ENCODE data around the gene ELF2. TPM values are rescaled to one million over a fixed set of nuclear protein-coding genes. Genes with fewer than 3 reads are reported as not detected.

The ELF2 gene
- total RNA-seq, 4 donors from 2014 or later = 58.1 to 76.6 (median 65.0) TPM

DNA sequence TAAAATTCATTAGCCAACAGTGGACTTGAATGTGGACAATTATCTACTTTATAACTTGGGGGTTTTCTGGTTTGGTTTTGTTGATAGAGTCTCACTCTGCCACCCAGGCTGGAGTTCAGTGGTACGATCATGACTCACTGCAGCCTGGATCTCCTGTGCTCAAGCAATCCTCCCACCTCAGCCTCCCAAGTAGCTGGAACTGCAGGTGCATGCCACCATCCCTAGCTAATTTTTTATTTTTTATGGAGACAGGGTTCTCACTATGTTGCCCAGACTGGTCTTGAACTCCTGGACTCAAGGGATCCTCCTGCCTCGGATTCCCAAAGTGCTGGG is 12.4 kb upstream of the ELF2 start:
- H3K4me1 ChIP-seq = peaks cover 0 to 6% of the 10 kb centered on the region in 2 donors
- H3K36me3 ChIP-seq = no peaks in the 10 kb centered on the region
- no peaks in the 10 kb centered on the region for H3K27me3 ChIP-seq
- H3K4me3 ChIP-seq (replicated peaks in 1 of 3) = no peak overlapping the region
- TF ChIP-seq, protein P1, sequence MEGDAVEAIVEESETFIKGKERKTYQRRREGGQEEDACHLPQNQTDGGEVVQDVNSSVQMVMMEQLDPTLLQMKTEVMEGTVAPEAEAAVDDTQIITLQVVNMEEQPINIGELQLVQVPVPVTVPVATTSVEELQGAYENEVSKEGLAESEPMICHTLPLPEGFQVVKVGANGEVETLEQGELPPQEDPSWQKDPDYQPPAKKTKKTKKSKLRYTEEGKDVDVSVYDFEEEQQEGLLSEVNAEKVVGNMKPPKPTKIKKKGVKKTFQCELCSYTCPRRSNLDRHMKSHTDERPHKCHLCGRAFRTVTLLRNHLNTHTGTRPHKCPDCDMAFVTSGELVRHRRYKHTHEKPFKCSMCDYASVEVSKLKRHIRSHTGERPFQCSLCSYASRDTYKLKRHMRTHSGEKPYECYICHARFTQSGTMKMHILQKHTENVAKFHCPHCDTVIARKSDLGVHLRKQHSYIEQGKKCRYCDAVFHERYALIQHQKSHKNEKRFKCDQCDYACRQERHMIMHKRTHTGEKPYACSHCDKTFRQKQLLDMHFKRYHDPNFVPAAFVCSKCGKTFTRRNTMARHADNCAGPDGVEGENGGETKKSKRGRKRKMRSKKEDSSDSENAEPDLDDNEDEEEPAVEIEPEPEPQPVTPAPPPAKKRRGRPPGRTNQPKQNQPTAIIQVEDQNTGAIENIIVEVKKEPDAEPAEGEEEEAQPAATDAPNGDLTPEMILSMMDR (IDR thresholded peaks at IDR 0.05) = no peak
- TF ChIP-seq POLR2A (IDR thresholded peaks at IDR 0.05) = no peak
- 92 to 95% methylated on average over 2 of the region's 2 CpGs for WGBS, 2 donors
- H3K27ac ChIP-seq = no peak overlapping the region
- no peak for DNase-seq
- intact Hi-C loops (cut with DNase I) = no loop called here
- H3K9me3 ChIP-seq = no peaks in the 10 kb centered on the region

DNA sequence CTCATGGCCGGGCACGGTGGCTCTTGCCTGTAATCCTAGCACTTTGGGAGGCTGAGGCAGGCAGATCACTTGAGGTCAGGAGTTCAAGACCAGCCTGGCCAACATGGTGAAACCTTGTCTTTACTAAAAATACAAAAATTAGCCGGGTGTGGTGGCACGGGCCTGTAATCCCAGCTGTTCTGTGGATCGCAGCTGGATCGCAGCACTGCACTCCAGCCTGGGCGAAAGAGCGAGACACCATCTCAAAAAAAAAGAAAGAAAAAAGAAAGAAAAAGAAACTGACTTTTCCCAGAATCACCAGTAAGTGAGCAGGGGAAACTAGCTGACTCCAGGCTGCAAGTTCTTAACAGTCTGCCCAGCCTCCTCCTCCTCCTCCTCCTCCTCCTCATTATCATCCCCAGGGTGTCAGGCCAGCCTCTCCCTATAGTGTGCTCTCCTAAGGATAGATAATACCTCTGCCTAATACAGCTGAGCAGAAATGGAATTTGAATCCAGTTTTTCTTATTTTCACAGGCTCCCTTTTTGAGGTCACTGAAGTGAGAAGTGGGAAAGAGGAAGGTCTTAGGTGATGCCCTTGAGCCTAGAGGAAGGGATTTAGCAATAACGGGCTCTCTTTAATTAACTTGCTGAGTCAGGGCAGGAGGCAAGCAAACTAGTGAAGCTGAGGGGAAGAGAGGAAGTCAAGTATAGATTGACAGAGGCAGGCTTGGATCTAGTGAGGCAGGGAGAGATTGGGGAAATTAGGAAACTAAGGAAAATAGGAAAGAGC is 11.8 kb upstream of the ELF2 start:
- DNase-seq = no peak
- TF ChIP-seq, protein P1 (IDR thresholded peaks at IDR 0.05) = no peak
- TF ChIP-seq POLR2A (IDR thresholded peaks at IDR 0.05) = no peak
- H3K4me1 ChIP-seq = peaks cover 0 to 6% of the 10 kb centered on the region in 2 donors
- intact Hi-C loops (cut with DNase I) = no loop called here
- H3K27ac ChIP-seq = no peak overlapping the region
- no peaks in the 10 kb centered on the region for H3K36me3 ChIP-seq
- no peaks in the 10 kb centered on the region for H3K27me3 ChIP-seq
- WGBS, 2 donors = 76% methylated on average over 9 of the region's 9 CpGs
- no peak overlapping the region for H3K4me3 ChIP-seq (replicated peaks in 1 of 3)
- no peaks in the 10 kb centered on the region for H3K9me3 ChIP-seq

DNA sequence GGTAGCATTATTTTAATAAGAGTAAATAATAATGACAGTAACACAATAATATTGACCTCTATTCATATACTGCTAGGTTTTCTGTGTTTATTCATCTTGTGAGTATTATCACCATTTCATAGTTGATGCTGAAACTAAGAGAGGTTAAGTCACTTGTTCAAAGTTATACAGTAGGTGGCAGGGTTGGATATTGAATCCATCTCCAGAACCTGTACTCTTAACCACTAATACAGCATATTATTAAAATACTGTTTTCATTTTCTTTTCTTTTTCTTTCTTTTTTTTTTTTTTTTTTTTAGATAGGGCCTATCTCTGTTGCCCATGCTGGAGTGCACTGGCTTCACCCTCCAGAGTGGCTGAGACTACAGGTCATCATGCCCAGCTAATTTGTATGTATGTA is 7.1 kb upstream of the ELF2 start:
- Histone ChIP-seq H3K4me1 (peaks cover 0 to 6% of the 10 kb centered on the region in 2 donors), H3K27me3 (no peaks in the 10 kb centered on the region), H3K4me3 (replicated peaks in 1 of 3) (no peak overlapping the region), H3K36me3 (no peaks in the 10 kb centered on the region), H3K27ac (no peak overlapping the region), H3K9me3 (no peaks in the 10 kb centered on the region)
- TF ChIP-seq POLR2A (IDR thresholded peaks at IDR 0.05) = no peak
- TF ChIP-seq, protein P1 (IDR thresholded peaks at IDR 0.05) = no peak
- DNase-seq = no peak
- intact Hi-C loops (cut with DNase I) = no loop called here

DNA sequence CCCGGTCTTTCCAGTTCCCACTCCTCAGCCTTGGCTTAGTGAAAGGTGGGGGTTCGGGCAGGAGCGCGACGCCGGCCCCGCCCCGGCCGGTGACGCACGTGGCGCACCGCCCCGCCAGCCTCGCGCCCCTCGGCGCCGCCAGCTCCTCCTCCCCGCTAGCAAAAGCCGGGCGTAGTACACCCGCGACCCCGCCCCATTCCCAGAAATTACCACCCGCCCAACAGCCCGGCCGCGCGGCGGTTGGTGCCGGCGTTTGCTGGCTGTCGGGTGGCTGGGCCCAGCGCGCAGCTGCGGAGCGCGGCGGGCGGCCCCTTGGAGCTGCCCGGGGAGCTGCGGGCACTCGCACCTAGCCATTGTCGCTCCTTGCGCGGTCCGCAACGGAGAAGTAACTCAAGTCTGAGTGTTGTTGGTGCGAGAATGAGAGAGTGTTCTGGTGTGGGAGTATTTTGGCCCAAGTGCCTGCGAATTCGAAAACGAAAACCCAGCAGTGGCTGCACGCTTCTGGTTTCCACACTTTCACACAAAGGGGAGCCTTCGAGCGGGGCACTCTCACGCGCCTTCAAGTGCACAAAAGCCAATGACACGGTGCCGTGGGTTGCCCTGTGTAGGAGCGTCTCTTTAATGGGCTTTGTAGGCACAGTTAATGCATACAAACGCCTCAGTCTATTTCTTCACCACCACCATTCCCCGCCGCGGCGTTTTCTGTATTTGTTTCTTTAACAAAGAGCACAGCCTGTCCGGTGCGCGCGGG is 1.0 kb upstream of the ELF2 start:
- no peaks in the 10 kb centered on the region for H3K36me3 ChIP-seq
- TF ChIP-seq POLR2A (IDR thresholded peaks at IDR 0.05) = peak in 1 of 2 donors; percentile 96
- TF ChIP-seq, protein P1 (IDR thresholded peaks at IDR 0.05) = no peak
- no peaks in the 10 kb centered on the region for H3K9me3 ChIP-seq
- peaks cover 6 to 13% of the 10 kb centered on the region in 2 donors for H3K4me1 ChIP-seq
- no peaks in the 10 kb centered on the region for H3K27me3 ChIP-seq
- intact Hi-C loops (cut with DNase I) = loop anchor here (5.0 kb wide), 4 partner anchors 96 to 161 kb away; partner anchors contain the start of gene NOCT
- 1 to 2% methylated on average over 16 to 25 of the region's 70 CpGs for WGBS, 2 donors
- peak; percentile 96 to 97 for DNase-seq
- peak overlapping the region; percentile 93 to 100 (median 98) for H3K27ac ChIP-seq
- H3K4me3 ChIP-seq (replicated peaks in 1 of 3) = peak overlapping the region; percentile 43 to 97 (median 91)

Measured in thyroid gland (tissue), 4 donors.